Brain microvascular endothelial cell (primary cell): ENCODE measurements around the gene CNNM4.

Experiments used
- DNase-seq: peaks from one replicate; pipeline ENCODE4 v3.0.0-alpha.2; 2020
- H3K27ac ChIP-seq: fragments of 250-450 bp; sonication (Bioruptor Pico); 2 replicates; pipeline ENCODE4 v1.5.1; 2020; ENCODE audit warnings: mild to moderate bottlenecking, moderate library complexity
- H3K27me3 ChIP-seq: fragments of 250-450 bp; sonication (Bioruptor Pico); replicated peaks from 2 replicates; pipeline ENCODE4 v1.5.1; 2020; ENCODE audit warnings: mild to moderate bottlenecking
- H3K36me3 ChIP-seq: fragments of 250-450 bp; sonication (Bioruptor Pico); replicated peaks from 2 replicates; pipeline ENCODE4 v1.5.1; 2020; ENCODE audit warnings: mild to moderate bottlenecking
- H3K4me3 ChIP-seq: 2 replicates; pipeline ENCODE4 v1.5.1; 2011; ENCODE audit warnings: low read depth, mild to moderate bottlenecking, control low read depth, low read length, moderate library complexity
- CTCF ChIP-seq: IDR thresholded peaks from 2 replicates; pipeline ENCODE4 v1.5.1; 2011; ENCODE audit warnings: low read depth, mild to moderate bottlenecking, moderate library complexity, low read length, control low read depth, inconsistent platforms; ENCODE audit errors: missing control alignments
- in situ Hi-C: cut with HindIII; loops from 2 replicates; pipeline ENCODE4 v1.10.0; 2017; ENCODE audit warnings: low sequenced_read_pairs, low pct_ligation_motif_present

Gene CNNM4

GRCh38 chr2:96816836-96817702 is 56.4 kb downstream of the CNNM4 start:
- Histone ChIP-seq H3K36me3 (no peaks in the 10 kb centered on the region), H3K27ac (no peak overlapping the region), H3K27me3 (no peaks in the 10 kb centered on the region), H3K4me3 (peak overlapping the region; percentile 63)
- peak; percentile 9 for DNase-seq
- TF ChIP-seq CTCF, result no peak
- in situ Hi-C loops, result no loop called here

DNA sequence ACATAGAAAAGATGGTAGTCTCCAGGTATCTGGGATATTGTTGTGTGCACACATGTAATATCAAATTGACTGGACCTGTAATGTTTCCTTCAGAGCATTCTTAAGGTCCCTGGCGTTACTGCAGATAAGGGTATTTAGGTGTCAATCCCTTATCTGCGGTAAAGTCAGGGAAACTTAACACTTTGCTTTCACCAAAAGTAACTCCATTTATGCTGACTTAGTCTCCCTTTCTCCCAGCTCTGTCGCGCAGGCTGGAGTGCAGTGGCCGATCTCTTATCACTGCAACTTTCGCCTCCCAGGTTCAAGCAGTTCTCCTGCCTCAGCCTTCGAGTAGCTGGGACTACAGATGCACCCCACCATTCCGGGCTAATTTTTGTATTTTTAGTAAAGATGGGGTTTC is 57.2 kb downstream of the CNNM4 start:
- Histone ChIP-seq H3K4me3 (no peak overlapping the region), H3K27me3 (no peaks in the 10 kb centered on the region), H3K36me3 (no peaks in the 10 kb centered on the region), H3K27ac (no peak overlapping the region)
- TF ChIP-seq CTCF, result no peak
- DNase-seq, result no peak
- in situ Hi-C loops, result no loop called here

GRCh38 chr2:96819128-96819875 is 58.6 kb downstream of the CNNM4 start:
- Histone ChIP-seq H3K27me3 (no peaks in the 10 kb centered on the region), H3K27ac (no peak overlapping the region), H3K4me3 (no peak overlapping the region), H3K36me3 (no peaks in the 10 kb centered on the region)
- no peak for DNase-seq
- in situ Hi-C loops, result no loop called here
- no peak for TF ChIP-seq CTCF

- in situ Hi-C loops, result no loop called here
- DNase-seq, result no peak
- no peak for TF ChIP-seq CTCF
- Histone ChIP-seq H3K27me3 (no peaks in the 10 kb centered on the region), H3K27ac (no peak overlapping the region), H3K36me3 (no peaks in the 10 kb centered on the region), H3K4me3 (no peak overlapping the region)
Observed at GRCh38 chr2:96819876-96820511, 59.3 kb downstream of the CNNM4 start.

DNA sequence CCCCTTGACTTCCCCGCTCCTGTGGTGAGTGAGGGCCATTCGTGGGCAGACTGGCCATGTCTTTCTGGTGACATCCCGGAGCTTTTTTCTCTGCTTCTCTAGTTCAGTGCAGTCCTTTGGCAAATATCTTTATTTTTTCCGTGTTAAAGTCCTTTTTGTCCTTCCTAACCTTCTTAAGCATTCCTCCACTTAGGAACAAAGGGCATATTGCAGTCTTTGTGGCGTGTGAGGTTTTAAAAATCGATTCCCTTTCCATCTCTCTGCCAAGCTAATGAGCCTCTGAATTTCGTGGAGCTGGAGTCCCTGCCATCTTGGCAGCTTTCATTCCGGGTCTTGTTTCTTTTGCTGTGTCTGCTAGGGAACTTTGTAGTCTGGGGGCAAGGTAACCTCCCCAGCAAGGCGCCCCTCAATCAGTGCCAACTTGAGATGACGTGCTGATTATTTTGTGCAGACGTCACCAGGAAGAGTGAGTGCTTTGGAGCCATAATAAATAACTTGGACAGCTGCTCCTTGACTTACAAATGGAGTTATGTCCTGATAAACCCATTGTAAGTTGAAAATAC is 60.5 kb downstream of the CNNM4 start:
- no peak for TF ChIP-seq CTCF
- no peaks in the 10 kb centered on the region for H3K27me3 ChIP-seq
- no peak overlapping the region for H3K27ac ChIP-seq
- no peak for DNase-seq
- in situ Hi-C loops, result no loop called here
- H3K36me3 ChIP-seq, result no peaks in the 10 kb centered on the region
- H3K4me3 ChIP-seq, result no peak overlapping the region
